Measurements from ENCODE around the gene NHLH1. TPM values are rescaled to one million over a fixed set of nuclear protein-coding genes. Genes with fewer than 3 reads are reported as not detected.

The NHLH1 gene
- 0.42 TPM for total RNA-seq
- long read RNA-seq: 0 reads

GRCh38 chr1:160366731-160367515, at the start of gene NHLH1:
Gene NHLH1, plus strand, starts transcription at chr1:160367071. Its CDS starts 3,661 bp downstream, at chr1:160370732.
- DNase-seq (ENCODE audit: low spot score): peak; percentile 64

GRCh38 chr1:160322831-160323230, 44.0 kb upstream of the NHLH1 start:
- DNase-seq (ENCODE audit: low spot score): no peak

GRCh38 chr1:160325252-160325651, 41.6 kb upstream of the NHLH1 start:
- DNase-seq (ENCODE audit: low spot score): no peak

- DNase-seq (ENCODE audit: low spot score): no peak
These were observed 40.5 kb upstream of the NHLH1 start for GRCh38 chr1:160326418-160326817.

DNA sequence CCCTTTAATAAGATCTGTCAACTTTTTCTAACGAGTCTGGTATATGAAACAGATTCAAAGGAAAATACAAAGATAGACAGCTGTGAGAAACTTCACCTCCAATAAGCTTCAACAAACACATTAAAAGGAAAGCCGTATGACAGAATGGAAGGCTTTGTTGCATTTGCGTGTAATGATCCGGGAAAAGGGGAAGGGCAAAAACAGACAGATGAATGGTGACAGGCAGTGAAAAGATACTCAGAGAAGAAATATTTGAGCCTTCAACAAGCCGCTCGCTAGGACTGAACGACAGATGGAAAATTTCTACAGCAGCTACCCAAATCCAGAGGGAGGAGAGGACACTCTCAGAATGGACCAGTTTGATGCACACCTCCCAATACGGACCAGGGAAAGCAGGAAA, 38.7 kb upstream of the NHLH1 start:
- no peak for DNase-seq (ENCODE audit: low spot score)

GRCh38 chr1:160330119-160330518, 36.8 kb upstream of the NHLH1 start:
- no peak for DNase-seq (ENCODE audit: low spot score)

DNA sequence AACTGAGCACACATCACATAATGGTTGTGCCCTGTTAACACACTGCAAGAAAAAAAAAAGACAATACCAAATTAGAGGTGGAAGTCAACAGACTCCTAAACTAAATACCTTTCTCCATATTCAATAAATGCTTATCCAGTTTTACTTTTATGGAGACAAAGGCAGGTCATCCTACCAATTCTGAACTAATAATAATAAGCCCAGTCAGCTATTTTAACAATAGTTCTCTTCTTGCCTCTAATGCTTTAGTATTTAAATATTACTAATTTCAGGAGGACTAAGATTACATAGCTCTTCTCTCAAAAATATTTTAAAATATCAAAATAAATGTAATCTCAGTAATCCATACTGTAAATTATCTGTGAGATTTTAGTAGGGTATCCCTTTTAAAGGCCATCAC, 34.4 kb upstream of the NHLH1 start:
- DNase-seq (ENCODE audit: low spot score): no peak

GRCh38 chr1:160338580-160338979, 28.3 kb upstream of the NHLH1 start:
- no peak for DNase-seq (ENCODE audit: low spot score)

- no peak for DNase-seq (ENCODE audit: low spot score)
These were observed 26.7 kb upstream of the NHLH1 start for GRCh38 chr1:160340146-160340545.

DNA sequence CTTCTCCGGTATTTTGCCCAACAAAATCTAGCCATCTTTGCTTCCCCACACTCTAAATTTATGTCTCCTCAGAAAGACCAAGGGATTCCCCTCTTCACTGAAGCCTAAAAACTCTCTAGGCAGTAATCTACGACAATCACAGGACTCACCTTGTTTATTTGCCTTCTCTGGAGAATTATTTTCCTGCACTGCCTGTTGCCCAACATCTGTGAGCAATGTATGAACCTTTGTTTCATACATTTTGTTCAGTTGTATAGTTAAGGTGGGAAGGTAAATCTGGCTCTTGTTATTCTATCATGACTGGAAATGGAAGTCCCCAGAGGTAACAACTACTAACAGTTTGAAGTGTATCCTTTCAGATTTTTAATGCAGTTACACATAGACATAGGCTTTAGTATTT, 26.0 kb upstream of the NHLH1 start:
- DNase-seq (ENCODE audit: low spot score): no peak

GRCh38 chr1:160342526-160342925, 24.3 kb upstream of the NHLH1 start:
- no peak for DNase-seq (ENCODE audit: low spot score)

- peak; percentile 96 for DNase-seq (ENCODE audit: low spot score)
These were observed 23.7 kb upstream of the NHLH1 start, which contains the start of the genes COPA and NCSTN for GRCh38 chr1:160342953-160343869. Gene COPA, minus strand, starts transcription at chr1:160343250. Its CDS starts 80 bp downstream, at chr1:160343170. Gene NCSTN, plus strand, starts transcription at chr1:160343383. Its CDS starts 14 bp downstream, at chr1:160343397.

GRCh38 chr1:160344241-160344640, 22.6 kb upstream of the NHLH1 start:
- DNase-seq (ENCODE audit: low spot score): no peak

GRCh38 chr1:160344936-160345335, 21.9 kb upstream of the NHLH1 start:
- no peak for DNase-seq (ENCODE audit: low spot score)

GRCh38 chr1:160346463-160346862, 20.4 kb upstream of the NHLH1 start:
- no peak for DNase-seq (ENCODE audit: low spot score)

DNA sequence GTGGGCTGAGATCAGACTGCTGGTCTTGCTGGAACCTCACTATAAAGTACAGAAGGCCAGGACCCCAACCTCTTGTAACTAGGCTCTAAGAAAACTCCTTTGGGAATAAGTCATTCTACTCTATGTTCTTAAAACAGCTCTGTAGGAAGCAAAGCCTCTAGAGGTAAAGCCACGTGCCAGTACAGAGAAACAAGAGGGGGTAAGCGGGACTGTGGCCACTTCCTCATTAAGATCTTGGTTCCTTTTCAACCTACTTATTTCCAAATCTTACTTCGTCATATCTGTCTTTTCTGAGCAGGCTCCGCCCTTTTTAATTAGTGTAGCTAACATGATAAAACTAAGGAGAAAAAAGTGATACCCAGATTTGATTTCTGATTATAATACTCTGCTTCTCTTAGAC, 19.9 kb upstream of the NHLH1 start:
- no peak for DNase-seq (ENCODE audit: low spot score)

GRCh38 chr1:160351629-160352028, 15.2 kb upstream of the NHLH1 start:
- DNase-seq (ENCODE audit: low spot score): no peak

DNA sequence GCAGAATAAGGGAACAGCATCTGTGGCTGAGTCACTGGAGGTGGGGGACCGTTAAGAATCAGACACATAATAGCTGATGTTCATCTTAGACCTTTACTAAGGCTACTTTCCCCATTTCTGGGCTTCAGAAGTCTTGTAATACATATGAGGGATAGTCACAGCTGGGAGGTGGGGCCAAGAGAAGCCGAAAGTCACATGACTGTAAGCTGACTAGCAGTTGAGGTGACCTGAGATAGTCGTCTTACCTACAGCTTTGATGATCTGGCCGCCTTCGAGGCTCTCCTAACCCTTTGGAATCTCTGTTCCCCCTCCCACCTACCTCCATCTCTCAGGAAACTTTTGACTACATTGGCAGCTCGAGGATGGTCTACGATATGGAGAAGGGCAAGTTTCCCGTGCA, 14.3 kb upstream of the NHLH1 start:
- no peak for DNase-seq (ENCODE audit: low spot score)

DNA sequence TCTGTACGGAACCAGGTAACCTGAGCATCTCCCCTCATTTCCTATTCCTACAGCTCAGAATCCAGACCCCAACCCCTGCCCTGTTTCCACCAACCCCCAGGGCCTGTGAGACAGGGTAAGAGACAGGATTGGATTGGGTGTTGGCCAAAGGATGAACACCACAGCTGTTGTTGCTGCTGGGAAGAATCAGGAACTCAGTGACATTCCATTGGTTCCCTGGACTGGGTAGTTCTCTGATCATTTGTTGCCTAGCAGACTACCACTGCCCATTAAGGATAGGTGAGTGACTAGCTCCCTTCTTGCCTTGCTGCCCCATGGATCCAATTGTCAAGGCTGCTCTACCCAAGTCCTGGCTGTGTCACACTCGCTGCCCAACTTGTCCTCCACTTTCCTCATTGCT, 13.6 kb upstream of the NHLH1 start:
- DNase-seq (ENCODE audit: low spot score): no peak

DNA sequence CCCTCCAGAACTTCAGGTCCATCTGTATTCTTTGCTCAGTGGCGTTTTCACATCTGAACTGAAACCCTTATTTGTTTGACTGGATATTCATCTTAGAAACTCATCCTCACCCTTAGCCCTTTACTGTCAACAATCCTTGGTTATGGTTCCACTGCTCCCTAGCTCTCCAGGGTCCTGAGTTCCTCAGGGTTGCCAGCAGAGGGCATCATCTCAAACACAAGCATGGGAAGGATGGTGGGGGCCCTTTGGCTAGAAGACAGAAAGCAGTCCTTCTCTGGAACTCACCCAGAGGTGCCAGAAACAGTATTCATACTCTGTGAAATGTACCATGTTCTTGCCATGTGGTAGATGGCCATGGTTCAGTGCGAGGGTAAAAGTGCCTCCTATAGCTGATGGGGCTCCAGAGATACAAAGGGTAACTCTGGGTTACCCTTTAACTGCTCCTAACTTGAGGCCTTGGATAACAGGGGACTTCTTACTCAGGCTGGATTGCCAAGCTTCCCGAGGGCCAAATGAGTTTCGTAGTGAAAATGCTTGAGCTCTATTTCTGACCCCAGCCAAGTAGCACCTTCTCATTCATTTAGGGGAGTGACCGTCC, 12.4 kb upstream of the NHLH1 start:
- no peak for DNase-seq (ENCODE audit: low spot score)

- no peak for DNase-seq (ENCODE audit: low spot score)
These were observed 9.4 kb upstream of the NHLH1 start for GRCh38 chr1:160357286-160358002.
